Testis (tissue), 5 donors: ENCODE data around the gene ZFP30. TPM values are rescaled to one million over a fixed set of nuclear protein-coding genes. Genes with fewer than 3 reads are reported as not detected.
A peak's percentile ranks its signal among the peaks of the same experiment; 100 is the strongest.

ENCODE experiments used
- DNase-seq: peaks from one replicate; pipeline ENCODE4 v3.0.0-alpha.2; 2019
- H3K27ac ChIP-seq, 2 donors: fragments of 200-600 bp; sonication (generic); one replicate each; pipeline ENCODE4 v1.5.1; 2019
- H3K27me3 ChIP-seq: fragments of 200-600 bp; sonication (generic); one replicate; pipeline ENCODE4 v1.5.1; 2019
- H3K36me3 ChIP-seq: fragments of 200-600 bp; sonication (generic); one replicate; pipeline ENCODE4 v1.5.1; 2017; ENCODE audit warnings: low read depth; ENCODE audit errors: missing control alignments
- H3K4me1 ChIP-seq: fragments of 200-600 bp; sonication (generic); one replicate; pipeline ENCODE4 v1.5.1; 2019
- H3K4me3 ChIP-seq, 2 donors: fragments of 200-600 bp; sonication (generic); one replicate each; pipeline ENCODE4 v1.5.1; 2017 to 2019
- H3K9me3 ChIP-seq: fragments of 200-600 bp; sonication (generic); one replicate; pipeline ENCODE4 v1.5.1; 2017
- CTCF ChIP-seq, 3 experiments: fragments of 450-650 bp in 2 of 3; fragments of 200-600 bp in 1 of 3; sonication (generic) in 1 of 3; IDR thresholded peaks; one replicate each; pipeline ENCODE4 v1.5.1; 2016 to 2019; ENCODE audit warnings: antibody characterized with exemption in 3 of 3, mild to moderate bottlenecking in 2 of 3, moderate library complexity in 1 of 3
- POLR2A ChIP-seq: fragments of 450-650 bp; IDR thresholded peaks from one replicate; pipeline ENCODE4 v1.6.1; 2017; ENCODE audit warnings: antibody characterized with exemption, mild to moderate bottlenecking, moderate library complexity
- WGBS, 2 donors: methylation state at CpG; one replicate each; pipeline ENCODE4 v1.1.5; 2018; 5-methylcytosine and 5-hydroxymethylcytosine counted together
- intact Hi-C: fragments of 100-400 bp; cut with DNase I; formaldehyde crosslinking; loops from one replicate; pipeline ENCODE4 v1.15.1; 2023; ENCODE audit warnings: low total_unique reads
- long read RNA-seq, 2 donors: transcript quantifications; one replicate each; lab custom pipeline, GENCODE V29; 2026
- polyA plus RNA-seq: library from polyadenylated mRNA; stranded (reverse); fragments of 350-450 nt; fragmentation: Illumina TruSeq; extraction: RNeasy Lipid Tissue Mini Kit (QIAGEN cat#74804); gene quantifications from one replicate; pipeline ENCODE4 v1.2.3, GENCODE V29; 2014; ENCODE audit warnings: low read depth, low replicate concordance; ENCODE audit not compliant: insufficient read depth
- total RNA-seq, 2 donors: library from RNA; depleted of rRNA; stranded (reverse); fragments of >200 nt; gene quantifications; one replicate each; pipeline ENCODE4 v1.2.3, GENCODE V29; 2016

The ZFP30 gene
- total RNA-seq (10 to 100 TPM; 19.6 to 36.2 TPM), polyA plus RNA-seq (13.7 TPM)
- long read RNA-seq, donor 1, result 0 reads
- long read RNA-seq, donor 2, result 0 reads

DNA sequence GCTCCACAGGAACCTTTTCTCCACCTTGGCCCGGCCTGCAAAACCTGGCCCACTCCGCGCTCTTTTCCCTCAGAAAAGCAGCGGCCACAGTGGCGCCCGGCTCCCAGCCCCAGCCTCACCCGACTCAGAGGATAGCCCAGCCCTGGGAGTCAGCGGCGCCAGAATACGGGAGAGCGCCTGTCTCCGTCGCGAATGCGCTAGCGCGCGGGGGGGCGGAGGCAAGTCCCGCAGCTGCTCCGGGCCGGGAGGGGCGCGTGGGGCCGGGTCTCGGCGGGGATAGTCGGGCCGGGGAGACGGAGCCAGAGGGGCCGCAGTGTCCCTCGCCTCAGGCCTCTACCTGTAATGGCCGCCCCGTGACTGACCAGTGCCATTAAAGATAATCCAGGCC is at the start of gene ZFP30:
ZFP30 (minus strand) TSS at position 165 of the 388 bp plus-strand sequence. CDS start 7,643 bp downstream, outside the sequence.
- no peak for TF ChIP-seq CTCF (IDR thresholded peaks at IDR 0.05)
- Histone ChIP-seq H3K9me3 (no peaks in the 10 kb centered on the region), H3K27me3 (no peaks in the 10 kb centered on the region), H3K36me3 (no peaks in the 10 kb centered on the region), H3K27ac (peak within 1 kb of the TSS; percentile 95 to 96), H3K4me3 (peak within 1 kb of the TSS; percentile 70 to 77), H3K4me1 (peaks cover 9% of the 10 kb centered on the region)
- WGBS, 2 donors, result 0 to 3% methylated on average over 4 to 23 of the region's 34 CpGs
- intact Hi-C loops, result no loop called here
- DNase-seq, result peak; percentile 94

DNA sequence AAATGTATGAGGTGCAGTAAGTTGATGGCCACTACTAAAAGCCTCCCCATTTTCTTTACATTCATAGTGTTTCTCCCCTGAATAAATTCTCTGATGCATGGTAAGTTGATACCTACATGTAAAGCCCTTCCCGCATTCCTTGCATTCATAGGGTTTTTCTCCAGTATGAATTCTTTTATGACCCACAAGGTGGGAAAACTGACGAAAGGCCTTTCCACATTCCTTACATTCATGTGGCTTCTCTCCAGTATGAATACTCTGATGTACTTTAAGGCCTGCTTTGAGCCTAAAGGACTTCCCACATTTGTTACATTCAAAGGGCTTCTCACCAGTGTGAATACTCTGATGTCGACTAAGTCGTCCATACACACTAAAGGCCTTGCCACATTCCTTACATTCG is 43.8 kb upstream of the ZFP30 start:
- DNase-seq, result no peak
- H3K4me3 ChIP-seq, result no peak overlapping the region
- no peak for TF ChIP-seq CTCF (IDR thresholded peaks at IDR 0.05)
- no peak for TF ChIP-seq POLR2A
- no peaks in the 10 kb centered on the region for H3K27me3 ChIP-seq
- H3K9me3 ChIP-seq, result no peaks in the 10 kb centered on the region
- no peaks in the 10 kb centered on the region for H3K36me3 ChIP-seq
- 91 to 92% methylated on average over 5 of the region's 5 CpGs for WGBS, 2 donors
- no peak overlapping the region for H3K27ac ChIP-seq
- intact Hi-C loops, result no loop called here
- no peaks in the 10 kb centered on the region for H3K4me1 ChIP-seq

GRCh38 chr19:37698216-37698615 is 43.0 kb upstream of the ZFP30 start:
- no peak for DNase-seq
- intact Hi-C loops, result no loop called here
- no peak overlapping the region for H3K27ac ChIP-seq
- 91 to 92% methylated on average over 6 of the region's 6 CpGs for WGBS, 2 donors
- H3K27me3 ChIP-seq, result no peaks in the 10 kb centered on the region
- no peaks in the 10 kb centered on the region for H3K9me3 ChIP-seq
- TF ChIP-seq CTCF (IDR thresholded peaks at IDR 0.05), result no peak
- TF ChIP-seq POLR2A, result no peak
- no peaks in the 10 kb centered on the region for H3K4me1 ChIP-seq
- H3K4me3 ChIP-seq, result no peak overlapping the region
- no peaks in the 10 kb centered on the region for H3K36me3 ChIP-seq

GRCh38 chr19:37695144-37695899 is 40.1 kb upstream of the ZFP30 start:
- Histone ChIP-seq H3K4me3 (no peak overlapping the region), H3K27me3 (no peaks in the 10 kb centered on the region), H3K36me3 (no peaks in the 10 kb centered on the region), H3K9me3 (no peaks in the 10 kb centered on the region), H3K27ac (no peak overlapping the region), H3K4me1 (no peaks in the 10 kb centered on the region)
- TF ChIP-seq CTCF (IDR thresholded peaks at IDR 0.05) (no peak), POLR2A (no peak)
- WGBS, 2 donors, result 76 to 84% methylated on average over 3 of the region's 3 CpGs
- intact Hi-C loops, result no loop called here
- no peak for DNase-seq
